ENCODE measurements around the gene CADM1.

CADM1 gene

DNA sequence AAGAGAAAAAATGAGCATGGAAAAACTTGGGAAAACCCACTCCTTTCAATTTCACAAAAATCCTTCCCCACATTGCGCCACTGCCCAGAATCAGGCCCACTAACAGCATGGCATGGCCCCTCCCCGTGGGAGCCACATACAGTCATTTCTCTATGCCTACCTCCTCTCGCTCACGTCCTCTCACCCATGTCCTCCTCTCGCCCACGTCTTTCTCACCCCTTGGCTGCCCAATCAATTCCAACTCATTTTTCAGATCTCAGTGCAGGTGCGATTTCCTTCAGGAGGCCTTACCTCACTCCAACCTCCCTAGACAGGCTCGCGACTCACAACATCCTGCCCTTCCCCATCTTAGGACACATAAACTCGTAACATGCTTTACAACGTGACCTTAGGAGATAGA lies 229.2 kb downstream of the CADM1 start:
- no peak for DNase-seq (ENCODE audit: low spot score)
- H3K4me3 Mint-ChIP-seq, result no peak overlapping the region
- no peaks in the 10 kb centered on the region for H3K36me3 Mint-ChIP-seq (ENCODE audit: low read depth)
- peaks cover 13% of the 10 kb centered on the region for H3K27me3 Mint-ChIP-seq (ENCODE audit: low read depth)
- H3K9me3 Mint-ChIP-seq, result no peaks in the 10 kb centered on the region
- no peak overlapping the region for H3K27ac Mint-ChIP-seq
- H3K4me1 Mint-ChIP-seq (ENCODE audit: low read depth), result no peaks in the 10 kb centered on the region

DNA sequence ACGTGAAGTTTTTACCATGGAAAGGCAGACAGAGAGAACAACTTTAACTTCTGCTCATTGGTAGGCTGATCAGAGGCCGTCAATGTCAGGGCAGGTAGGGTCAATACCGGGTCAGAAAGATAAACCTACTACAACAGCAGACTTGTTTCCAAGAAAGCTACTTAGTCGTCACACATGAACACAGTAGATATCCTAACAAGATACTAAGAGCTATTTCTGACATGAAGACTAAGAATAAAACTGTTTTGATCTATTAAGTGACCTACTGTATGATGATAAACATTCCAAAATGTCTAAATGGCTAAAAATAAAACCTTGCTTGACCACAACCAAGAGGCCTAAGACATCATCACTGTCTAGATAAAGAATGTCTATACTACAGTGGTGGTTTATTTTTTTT lies 231.3 kb downstream of the CADM1 start:
- Mint-ChIP-seq H3K36me3 (ENCODE audit: low read depth) (no peaks in the 10 kb centered on the region), H3K4me1 (ENCODE audit: low read depth) (no peaks in the 10 kb centered on the region), H3K4me3 (no peak overlapping the region), H3K27me3 (ENCODE audit: low read depth) (peaks cover 5% of the 10 kb centered on the region), H3K9me3 (no peaks in the 10 kb centered on the region), H3K27ac (no peak overlapping the region)
- no peak for DNase-seq (ENCODE audit: low spot score)

DNA sequence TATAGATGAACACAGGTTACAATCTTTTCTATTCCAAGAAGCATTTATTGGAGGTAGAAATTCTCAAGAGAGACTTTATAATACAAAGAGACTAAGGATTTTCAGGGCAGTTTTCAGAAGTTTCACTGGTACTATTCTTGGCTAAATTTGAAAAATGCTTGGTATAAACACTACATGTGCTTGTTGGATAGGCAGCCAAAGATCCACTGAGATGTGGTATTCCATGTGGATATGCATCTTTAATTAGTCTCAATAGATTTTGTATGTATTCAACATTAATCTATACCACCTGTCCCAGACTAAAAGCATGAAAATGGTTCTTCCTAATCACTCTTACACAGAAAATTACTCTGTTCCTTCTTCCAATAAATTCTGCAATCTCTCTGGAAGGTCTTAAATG lies 232.6 kb downstream of the CADM1 start:
- H3K9me3 Mint-ChIP-seq, result no peaks in the 10 kb centered on the region
- no peak overlapping the region for H3K4me3 Mint-ChIP-seq
- no peaks in the 10 kb centered on the region for H3K36me3 Mint-ChIP-seq (ENCODE audit: low read depth)
- DNase-seq (ENCODE audit: low spot score), result no peak
- H3K27me3 Mint-ChIP-seq (ENCODE audit: low read depth), result peaks cover 5% of the 10 kb centered on the region
- no peaks in the 10 kb centered on the region for H3K4me1 Mint-ChIP-seq (ENCODE audit: low read depth)
- no peak overlapping the region for H3K27ac Mint-ChIP-seq

DNA sequence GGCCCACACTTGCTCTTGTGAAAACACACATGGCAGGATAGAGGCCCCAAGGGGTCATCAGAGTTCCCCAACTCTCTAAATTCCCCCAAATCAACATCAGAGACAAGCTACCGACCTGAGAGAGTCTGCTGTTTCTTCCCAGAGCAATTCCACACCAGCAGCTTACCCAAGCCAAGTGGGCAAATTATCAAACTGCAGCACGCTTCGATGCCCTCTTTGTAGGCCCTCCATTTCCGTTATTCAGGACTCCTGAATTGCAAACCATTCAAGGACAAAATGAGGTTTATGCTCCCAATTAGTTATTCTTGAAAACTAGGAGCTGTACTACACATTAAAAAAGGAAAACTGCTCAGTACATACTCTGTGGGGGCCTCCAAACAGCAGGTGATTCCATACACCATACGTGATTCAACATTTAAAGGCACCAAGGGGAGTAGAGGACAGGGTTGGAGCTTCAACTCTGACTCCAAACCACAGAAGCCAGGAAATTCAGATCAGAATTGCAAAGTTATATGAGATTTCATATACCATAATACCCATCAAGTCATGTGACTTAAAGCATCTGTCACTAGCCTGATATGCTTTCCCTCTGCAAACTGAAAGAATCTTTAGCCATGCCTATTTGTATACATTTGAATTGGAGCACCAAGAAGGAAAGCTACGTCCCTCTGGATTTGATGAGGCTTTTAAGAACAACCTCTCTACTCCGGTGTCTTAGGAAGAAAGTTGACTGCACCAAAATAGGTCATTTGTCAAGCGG lies 234.8 kb downstream of the CADM1 start:
- Mint-ChIP-seq H3K9me3 (no peaks in the 10 kb centered on the region), H3K4me1 (ENCODE audit: low read depth) (no peaks in the 10 kb centered on the region), H3K27ac (no peak overlapping the region), H3K4me3 (no peak overlapping the region), H3K27me3 (ENCODE audit: low read depth) (peaks cover 8% of the 10 kb centered on the region), H3K36me3 (ENCODE audit: low read depth) (no peaks in the 10 kb centered on the region)
- no peak for DNase-seq (ENCODE audit: low spot score)

DNA sequence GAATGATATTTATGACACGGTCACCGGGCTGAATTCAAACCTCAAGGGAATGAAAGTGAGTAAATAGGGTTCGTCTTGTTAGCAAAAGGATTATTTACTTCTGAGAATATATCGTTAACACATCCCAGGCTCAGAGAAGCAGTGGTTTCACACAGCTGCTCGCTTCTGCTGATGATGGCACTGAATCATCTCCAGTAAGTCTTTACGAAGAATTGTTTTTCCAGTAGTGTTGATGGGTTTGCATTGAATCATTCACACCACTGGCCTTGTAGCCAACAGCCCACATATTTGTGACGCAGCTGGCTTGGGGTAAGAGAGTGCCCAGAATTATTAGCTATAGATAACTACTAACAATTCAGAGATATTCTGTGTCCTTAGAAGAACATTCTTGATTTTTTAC lies 236.3 kb downstream of the CADM1 start:
- H3K36me3 Mint-ChIP-seq (ENCODE audit: low read depth), result no peaks in the 10 kb centered on the region
- H3K27me3 Mint-ChIP-seq (ENCODE audit: low read depth), result peaks cover 15% of the 10 kb centered on the region
- H3K27ac Mint-ChIP-seq, result no peak overlapping the region
- no peak overlapping the region for H3K4me3 Mint-ChIP-seq
- DNase-seq (ENCODE audit: low spot score), result no peak
- H3K9me3 Mint-ChIP-seq, result no peaks in the 10 kb centered on the region
- H3K4me1 Mint-ChIP-seq (ENCODE audit: low read depth), result no peaks in the 10 kb centered on the region

DNA sequence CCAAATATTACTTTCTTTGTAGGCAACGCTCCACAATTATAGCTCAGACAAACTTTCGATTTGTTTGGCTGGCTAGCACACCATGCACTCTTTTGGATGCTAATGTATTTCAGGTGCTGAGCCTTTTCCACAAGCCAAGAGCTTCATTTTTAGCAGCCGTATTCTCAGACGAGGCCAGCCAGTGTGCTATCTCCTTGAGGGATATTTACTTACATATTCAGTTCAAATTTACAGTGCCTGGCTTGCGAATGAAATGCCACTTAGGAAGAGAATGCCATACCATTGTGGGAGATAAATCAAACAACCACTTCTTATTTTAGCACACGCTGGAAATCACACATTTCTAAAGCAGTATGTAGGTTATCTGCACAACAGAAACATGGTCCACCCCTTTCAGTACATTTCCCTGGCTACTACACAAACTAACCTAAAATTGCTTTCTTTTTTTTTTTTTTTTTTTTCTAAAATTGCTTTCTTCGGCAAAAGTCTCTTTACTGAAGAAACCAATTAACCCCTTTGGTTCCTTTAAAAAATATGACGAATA lies 236.9 kb downstream of the CADM1 start:
- Mint-ChIP-seq H3K4me3 (no peak overlapping the region), H3K36me3 (ENCODE audit: low read depth) (no peaks in the 10 kb centered on the region), H3K9me3 (no peaks in the 10 kb centered on the region), H3K4me1 (ENCODE audit: low read depth) (no peaks in the 10 kb centered on the region), H3K27me3 (ENCODE audit: low read depth) (peaks cover 15% of the 10 kb centered on the region), H3K27ac (no peak overlapping the region)
- no peak for DNase-seq (ENCODE audit: low spot score)

DNA sequence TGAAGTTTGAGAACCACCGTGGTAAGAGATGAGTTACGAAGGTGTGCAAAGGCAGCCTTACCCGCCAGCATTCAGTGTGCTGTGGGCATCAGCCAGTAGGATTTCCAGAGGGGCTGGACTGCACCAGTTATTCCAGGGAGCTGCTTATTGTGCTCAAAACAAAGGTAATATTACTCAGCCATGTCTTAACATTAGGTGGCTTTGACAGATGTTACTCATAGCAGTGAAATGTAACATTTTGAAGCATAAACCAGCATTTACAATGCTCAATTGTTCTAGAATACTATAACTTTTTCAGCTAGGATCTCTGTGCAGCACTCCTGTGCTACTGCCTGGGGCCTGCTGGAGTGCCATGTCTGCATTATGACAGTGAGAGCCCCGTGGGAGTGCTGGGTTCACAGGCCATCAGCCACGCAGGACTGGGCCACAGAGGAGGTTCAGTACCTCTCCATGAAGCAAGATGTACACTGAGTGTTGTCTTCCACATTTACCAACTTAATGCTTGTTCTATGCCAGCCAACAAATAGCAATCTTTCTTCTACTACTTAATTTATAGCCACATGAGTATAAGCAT lies 238.1 kb downstream of the CADM1 start:
- Mint-ChIP-seq H3K4me1 (ENCODE audit: low read depth) (no peaks in the 10 kb centered on the region), H3K27me3 (ENCODE audit: low read depth) (peaks cover 15% of the 10 kb centered on the region), H3K36me3 (ENCODE audit: low read depth) (no peaks in the 10 kb centered on the region), H3K27ac (no peak overlapping the region), H3K9me3 (no peaks in the 10 kb centered on the region), H3K4me3 (no peak overlapping the region)
- no peak for DNase-seq (ENCODE audit: low spot score)

DNA sequence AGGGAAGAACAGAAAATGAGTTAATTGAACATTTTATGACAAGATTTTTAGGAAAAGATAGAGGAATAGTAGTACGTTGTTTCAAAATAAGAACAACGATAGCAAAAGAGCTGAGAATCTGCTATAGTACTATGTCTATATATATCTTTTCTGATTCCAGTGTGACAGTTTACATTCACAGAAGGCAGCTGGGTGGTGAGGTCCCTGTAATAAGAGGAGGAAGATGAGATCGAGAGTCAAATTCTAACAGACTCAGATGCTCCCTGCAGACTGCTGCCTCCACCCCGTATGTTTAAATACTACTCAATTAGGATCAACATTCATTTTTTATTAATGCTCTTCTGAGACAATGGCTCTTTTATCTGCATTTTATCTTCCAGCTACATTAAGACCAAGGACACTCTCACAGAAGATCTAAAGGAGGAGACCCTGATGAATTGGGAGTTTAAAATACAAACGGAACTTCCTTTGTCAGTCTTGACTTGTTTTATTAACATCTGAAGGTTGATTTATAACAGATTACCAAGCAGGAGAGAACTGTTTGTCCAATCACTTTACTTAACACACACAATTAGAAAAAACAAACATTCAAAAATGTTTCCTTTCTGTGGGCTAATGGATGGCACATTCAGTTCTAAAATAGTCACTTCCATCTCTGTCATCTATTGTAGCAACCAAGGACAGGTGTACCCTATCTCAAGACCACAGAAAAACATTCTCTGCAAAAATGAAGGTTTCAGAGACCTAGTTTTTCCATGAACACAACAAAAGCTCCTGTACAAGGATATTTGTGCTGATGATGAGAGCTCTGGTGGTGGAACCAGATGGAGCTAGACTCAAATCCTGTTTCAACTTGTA lies 240.2 kb downstream of the CADM1 start:
- Mint-ChIP-seq H3K27ac (no peak overlapping the region), H3K4me1 (ENCODE audit: low read depth) (no peaks in the 10 kb centered on the region), H3K4me3 (no peak overlapping the region), H3K36me3 (ENCODE audit: low read depth) (no peaks in the 10 kb centered on the region), H3K9me3 (no peaks in the 10 kb centered on the region), H3K27me3 (ENCODE audit: low read depth) (peaks cover 12% of the 10 kb centered on the region)
- DNase-seq (ENCODE audit: low spot score), result no peak

DNA sequence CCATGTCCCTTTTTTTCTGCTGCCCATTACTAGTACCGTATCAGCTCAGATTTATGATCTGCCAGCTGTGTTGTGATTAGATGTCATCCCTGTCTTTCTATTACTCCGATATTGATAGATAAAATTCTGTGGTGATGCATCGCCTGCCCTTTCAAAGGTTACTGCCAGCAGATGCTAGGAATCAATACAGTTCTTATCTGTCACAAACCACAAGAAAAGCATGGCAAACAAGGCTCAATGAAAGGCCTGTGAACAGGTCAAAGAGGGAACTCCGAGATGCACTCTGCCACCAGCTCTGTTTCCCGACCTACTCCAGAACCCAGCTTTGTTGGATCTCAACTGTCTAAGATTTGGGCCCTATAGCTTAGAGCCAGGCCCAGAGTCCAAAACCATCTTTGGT lies 246.0 kb downstream of the CADM1 start:
- DNase-seq (ENCODE audit: low spot score), result no peak
- H3K27me3 Mint-ChIP-seq (ENCODE audit: low read depth), result peaks cover 6% of the 10 kb centered on the region
- no peak overlapping the region for H3K4me3 Mint-ChIP-seq
- H3K4me1 Mint-ChIP-seq (ENCODE audit: low read depth), result peaks cover 3% of the 10 kb centered on the region
- no peaks in the 10 kb centered on the region for H3K9me3 Mint-ChIP-seq
- H3K36me3 Mint-ChIP-seq (ENCODE audit: low read depth), result no peaks in the 10 kb centered on the region
- H3K27ac Mint-ChIP-seq, result no peak overlapping the region

DNA sequence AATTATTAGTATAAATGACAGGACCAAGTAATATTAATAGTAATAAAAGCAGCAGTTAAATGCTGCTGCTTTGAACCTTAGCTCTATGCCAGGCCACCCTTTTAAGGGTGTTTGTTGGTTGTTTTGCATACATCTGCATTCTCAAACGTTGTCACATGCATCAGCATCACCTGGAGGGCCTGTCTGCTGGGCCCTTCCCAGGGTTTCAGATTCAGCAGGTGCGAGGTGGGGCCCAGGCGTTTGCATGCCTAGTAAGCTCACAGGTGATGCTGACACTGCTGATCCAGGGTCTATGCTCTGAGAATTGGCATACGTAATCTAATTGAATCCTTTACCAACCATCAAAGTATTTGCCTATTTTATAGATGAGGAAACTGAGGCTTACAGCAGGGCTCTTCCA lies 246.5 kb downstream of the CADM1 start:
- no peak overlapping the region for H3K4me3 Mint-ChIP-seq
- no peaks in the 10 kb centered on the region for H3K36me3 Mint-ChIP-seq (ENCODE audit: low read depth)
- peaks cover 12% of the 10 kb centered on the region for H3K27me3 Mint-ChIP-seq (ENCODE audit: low read depth)
- no peaks in the 10 kb centered on the region for H3K9me3 Mint-ChIP-seq
- H3K4me1 Mint-ChIP-seq (ENCODE audit: low read depth), result peaks cover 3% of the 10 kb centered on the region
- H3K27ac Mint-ChIP-seq, result no peak overlapping the region
- DNase-seq (ENCODE audit: low spot score), result no peak

DNA sequence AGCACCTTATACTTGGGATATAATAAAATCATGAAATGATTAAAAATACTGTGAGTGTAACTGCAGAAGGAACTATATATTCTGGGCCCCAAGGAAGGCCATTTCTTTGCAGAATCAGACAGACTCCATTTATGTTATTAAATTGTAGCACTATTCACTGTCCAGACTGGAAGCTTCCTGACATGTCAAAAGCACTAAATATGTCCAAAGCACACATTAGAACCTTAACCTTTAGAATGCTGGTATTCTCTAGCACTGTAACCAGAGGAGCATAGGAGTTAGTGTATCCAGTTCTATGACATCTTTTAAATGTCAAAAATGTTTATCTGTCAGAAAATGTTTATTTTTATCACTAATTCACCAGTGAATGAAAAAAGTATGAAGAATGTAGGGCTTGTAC lies 246.9 kb downstream of the CADM1 start:
- no peak overlapping the region for H3K27ac Mint-ChIP-seq
- DNase-seq (ENCODE audit: low spot score), result no peak
- H3K27me3 Mint-ChIP-seq (ENCODE audit: low read depth), result peaks cover 13% of the 10 kb centered on the region
- no peaks in the 10 kb centered on the region for H3K9me3 Mint-ChIP-seq
- peaks cover 3% of the 10 kb centered on the region for H3K4me1 Mint-ChIP-seq (ENCODE audit: low read depth)
- no peaks in the 10 kb centered on the region for H3K36me3 Mint-ChIP-seq (ENCODE audit: low read depth)
- no peak overlapping the region for H3K4me3 Mint-ChIP-seq

DNA sequence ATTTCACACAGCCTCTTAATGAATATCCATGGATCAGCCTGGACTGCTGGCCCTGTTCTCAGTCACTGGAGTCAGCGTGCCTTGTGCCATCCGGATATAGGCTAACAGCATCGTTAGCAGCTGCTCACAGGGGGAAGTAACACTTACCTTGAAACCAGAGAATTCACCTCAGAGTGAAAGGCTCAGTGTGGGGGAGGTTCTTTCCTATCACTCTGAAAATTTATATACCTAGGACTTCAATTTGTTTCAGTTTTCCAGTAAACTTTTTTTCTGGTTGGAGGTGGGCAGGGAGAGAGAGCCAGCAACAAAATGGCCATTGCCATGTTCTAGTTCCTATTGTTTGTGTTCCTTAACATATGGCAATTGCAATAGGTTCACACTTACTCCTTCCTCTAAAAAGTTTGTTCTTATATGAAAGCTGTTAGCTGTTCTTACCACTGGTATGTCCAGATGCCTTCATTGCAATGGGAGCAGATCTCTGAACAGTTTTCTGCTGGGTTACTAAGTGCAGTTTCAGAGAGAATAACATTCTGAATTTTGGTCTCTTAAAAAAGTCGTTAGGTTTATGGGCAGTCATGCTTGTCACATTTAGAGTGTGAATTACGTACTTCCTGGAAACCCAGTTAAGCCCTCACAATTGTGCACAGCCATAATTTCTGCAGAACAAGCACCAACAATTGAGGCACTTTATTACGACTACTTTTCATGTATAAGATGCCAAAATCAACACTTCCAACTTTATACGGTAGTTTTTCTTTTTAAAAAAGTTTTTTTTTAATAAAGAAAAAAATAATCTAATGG lies 247.6 kb downstream of the CADM1 start:
- DNase-seq (ENCODE audit: low spot score), result no peak
- Mint-ChIP-seq H3K27ac (no peak overlapping the region), H3K27me3 (ENCODE audit: low read depth) (peaks cover 15% of the 10 kb centered on the region), H3K9me3 (no peaks in the 10 kb centered on the region), H3K4me1 (ENCODE audit: low read depth) (peaks cover 3% of the 10 kb centered on the region), H3K4me3 (no peak overlapping the region), H3K36me3 (ENCODE audit: low read depth) (no peaks in the 10 kb centered on the region)

DNA sequence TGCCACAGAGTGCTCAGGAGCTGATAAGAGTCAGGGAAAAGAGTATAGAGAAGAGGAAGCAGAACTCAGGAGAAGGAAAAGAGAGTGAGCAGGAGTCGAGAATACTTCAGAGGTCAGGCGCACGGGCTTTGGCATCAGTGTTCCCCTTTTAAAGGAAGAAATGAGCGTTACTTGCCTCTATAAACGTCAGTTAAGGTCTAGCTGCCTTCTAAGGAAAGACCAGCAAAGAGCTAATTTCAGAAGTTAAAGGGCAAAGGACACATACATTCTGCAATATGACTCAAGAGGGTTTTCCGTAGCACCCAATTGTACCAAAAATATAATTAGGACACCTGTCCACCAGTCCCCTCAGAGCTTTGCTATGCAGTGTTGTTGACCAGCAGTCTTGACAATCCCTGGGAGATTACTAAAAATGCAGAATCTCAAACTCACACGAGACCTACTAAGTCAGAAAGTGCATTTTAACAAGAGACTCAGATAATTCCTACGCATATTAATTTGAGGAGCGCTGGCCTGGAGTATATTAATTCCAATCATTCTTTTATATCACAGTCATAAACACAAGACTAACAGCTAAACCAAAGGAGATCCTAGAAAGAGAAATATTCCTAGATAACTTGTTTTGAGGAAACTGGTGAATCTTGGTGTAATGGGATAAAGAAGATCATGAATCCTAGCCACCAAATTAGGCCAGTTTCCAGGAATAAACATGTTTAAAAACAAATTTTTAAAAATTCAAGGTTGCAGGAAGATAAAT lies 249.0 kb downstream of the CADM1 start:
- H3K27me3 Mint-ChIP-seq (ENCODE audit: low read depth), result peaks cover 21% of the 10 kb centered on the region
- DNase-seq (ENCODE audit: low spot score), result no peak
- H3K4me3 Mint-ChIP-seq, result no peak overlapping the region
- H3K36me3 Mint-ChIP-seq (ENCODE audit: low read depth), result no peaks in the 10 kb centered on the region
- H3K9me3 Mint-ChIP-seq, result no peaks in the 10 kb centered on the region
- no peak overlapping the region for H3K27ac Mint-ChIP-seq
- peaks cover 3% of the 10 kb centered on the region for H3K4me1 Mint-ChIP-seq (ENCODE audit: low read depth)

All from T-helper 2 cell treated with Interferon-gamma antibody and Interleukin-4, amounts not matched to agents 5 μg/mL and 100 μg/mL, for 36 hours (primary cell).